ENCODE measurements around the gene LPCAT2.

The LPCAT2 gene

GRCh38 chr16:55555436-55555835 is 46.6 kb downstream of the LPCAT2 start:
- no peak for DNase-seq (ENCODE audit: low spot score)

DNA sequence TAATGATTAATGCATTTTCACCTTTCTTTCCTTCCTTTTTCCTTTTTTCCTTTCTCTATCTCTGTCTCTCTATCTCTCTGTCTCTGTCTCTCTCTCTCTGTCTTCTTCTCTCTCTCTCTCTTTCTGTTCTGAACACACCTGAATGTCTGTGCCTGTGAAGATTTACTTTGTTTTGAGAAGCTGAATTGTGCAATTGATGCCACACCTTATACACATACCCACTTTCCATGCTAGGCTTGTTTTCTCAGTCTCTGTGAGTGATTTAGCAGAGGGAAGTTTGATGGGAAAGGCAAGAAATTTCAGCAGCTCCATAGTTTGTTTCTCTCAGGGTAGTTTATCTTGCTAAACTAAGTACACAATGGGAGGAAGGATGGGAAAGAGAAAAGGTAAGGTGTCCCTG is 48.3 kb downstream of the LPCAT2 start:
- DNase-seq (ENCODE audit: low spot score): no peak

- no peak for DNase-seq (ENCODE audit: low spot score)
These were observed 50.4 kb downstream of the LPCAT2 start for GRCh38 chr16:55559233-55559632.

GRCh38 chr16:55559933-55560516 is 51.2 kb downstream of the LPCAT2 start:
- DNase-seq (ENCODE audit: low spot score): no peak

DNA sequence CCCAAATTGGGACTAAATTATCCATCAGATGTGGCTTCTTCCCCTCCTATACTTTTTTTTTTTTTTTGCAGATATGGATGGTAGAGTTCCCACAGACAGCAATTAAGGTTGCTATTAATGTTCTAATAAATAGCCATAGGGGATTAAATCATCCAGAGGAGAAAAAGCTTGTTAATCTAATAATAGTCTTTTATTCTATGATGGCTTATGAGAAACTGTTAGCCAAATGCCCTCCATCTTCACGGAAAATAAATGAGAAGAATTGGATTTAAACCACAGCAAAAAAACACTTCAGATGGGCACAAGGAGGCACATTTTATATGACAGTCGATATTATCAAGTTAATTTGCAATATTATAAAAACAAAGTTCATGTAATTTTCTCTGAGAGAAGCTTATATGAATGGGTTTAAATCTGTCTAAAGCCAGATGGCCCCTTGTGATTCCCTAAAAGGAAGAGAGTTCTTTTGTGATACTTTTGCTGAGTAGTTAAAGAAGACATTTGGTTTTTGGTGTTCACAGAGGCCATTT is 52.5 kb downstream of the LPCAT2 start:
- DNase-seq (ENCODE audit: low spot score): no peak

DNA sequence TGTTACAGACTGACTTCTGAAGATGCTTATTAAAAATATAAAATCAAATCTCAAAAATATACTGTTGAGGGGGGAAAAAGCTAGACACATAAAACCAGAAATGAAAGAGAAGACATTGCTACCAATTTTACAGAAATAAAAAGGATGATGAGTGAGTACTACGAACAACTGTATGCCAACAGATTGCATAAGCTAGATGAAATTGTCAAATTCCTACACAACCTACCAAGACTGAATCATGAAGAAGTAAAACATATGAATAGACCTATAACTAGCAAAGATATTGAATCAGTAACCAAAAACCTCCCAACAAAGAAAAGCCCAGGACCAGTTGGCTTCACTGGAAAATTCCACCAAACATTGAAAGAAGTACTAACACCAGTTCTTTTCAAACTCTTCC is 54.1 kb downstream of the LPCAT2 start:
- DNase-seq (ENCODE audit: low spot score): no peak

GRCh38 chr16:55563797-55564196 is 54.9 kb downstream of the LPCAT2 start:
- DNase-seq (ENCODE audit: low spot score): no peak

GRCh38 chr16:55565086-55565485 is 56.2 kb downstream of the LPCAT2 start:
- DNase-seq (ENCODE audit: low spot score): no peak

DNA sequence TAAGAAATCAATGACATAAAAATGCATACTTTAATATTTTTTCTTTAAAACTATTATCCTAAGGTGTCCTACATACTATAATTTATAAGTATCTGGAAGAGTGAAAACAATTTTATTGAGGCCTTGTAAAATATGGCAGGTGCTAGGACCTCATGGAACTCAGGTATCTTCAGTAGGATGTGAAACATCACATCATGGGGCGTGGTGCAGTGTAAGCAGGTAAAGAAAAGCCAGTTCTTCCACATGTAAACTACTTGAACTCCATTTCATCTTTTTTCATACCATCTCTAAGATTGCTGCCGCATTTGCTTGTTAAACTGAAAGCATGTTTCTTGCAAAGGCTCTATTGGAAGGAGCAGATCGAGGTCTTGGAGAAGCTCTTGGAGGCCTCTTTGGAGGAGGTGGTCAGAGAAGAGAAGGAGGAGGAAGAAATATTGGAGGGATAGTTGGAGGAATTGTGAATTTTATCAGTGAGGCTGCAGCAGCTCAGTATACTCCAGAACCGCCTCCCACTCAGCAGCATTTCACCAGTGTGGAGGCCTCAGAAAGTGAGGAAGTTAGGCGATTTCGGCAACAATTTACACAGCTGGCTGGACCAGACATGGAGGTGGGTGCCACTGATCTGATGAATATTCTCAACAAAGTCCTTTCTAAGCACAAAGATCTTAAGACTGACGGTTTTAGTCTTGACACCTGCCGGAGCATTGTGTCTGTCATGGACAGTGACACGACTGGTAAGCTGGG is 57.7 kb downstream of the LPCAT2 start, which contains the start of gene CAPNS2:
TSS of gene CAPNS2 (plus strand) at position 253 of the 744 bp plus-strand sequence. CDS start at position 326, 73 bp downstream.
- no peak for DNase-seq (ENCODE audit: low spot score)

GRCh38 chr16:55567382-55567781 is 58.5 kb downstream of the LPCAT2 start:
- DNase-seq (ENCODE audit: low spot score): no peak

DNA sequence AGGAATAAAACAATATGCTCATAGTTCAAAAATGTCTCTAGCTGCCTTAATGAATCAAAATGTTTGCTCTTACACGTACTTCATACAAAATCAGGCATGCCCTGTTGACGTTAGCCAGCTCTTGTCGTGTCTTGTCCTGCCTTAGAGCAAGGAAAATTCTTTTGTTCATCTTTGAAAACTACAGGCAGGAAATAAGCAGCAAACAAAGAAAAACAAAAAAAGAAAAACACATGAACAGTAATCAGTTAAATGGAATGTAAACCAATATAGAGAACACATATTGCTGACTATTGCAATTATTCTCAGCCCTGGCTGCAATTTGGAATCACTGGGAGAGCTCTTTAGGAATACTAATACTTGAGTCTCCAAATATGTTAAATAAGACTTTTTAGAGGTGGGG is 59.3 kb downstream of the LPCAT2 start:
- no peak for DNase-seq (ENCODE audit: low spot score)

DNA sequence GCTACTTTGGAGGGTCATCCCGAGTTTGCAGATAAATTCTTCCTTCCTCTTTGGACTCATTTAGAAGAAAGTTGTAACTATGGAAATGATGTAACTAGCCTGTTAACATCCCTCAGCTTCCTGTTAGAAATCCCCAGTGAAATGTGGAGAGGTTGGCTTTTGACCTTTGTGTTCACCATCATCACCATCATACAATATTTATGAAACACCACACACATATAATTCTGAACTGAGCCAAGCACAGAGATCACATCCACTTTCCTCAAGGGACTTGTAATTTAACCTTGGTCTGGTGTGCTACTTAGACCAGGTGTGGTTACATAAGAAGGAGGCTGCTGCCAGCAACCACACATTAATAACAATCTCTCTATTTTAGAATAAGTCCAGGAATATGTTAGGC is 60.2 kb downstream of the LPCAT2 start:
- DNase-seq (ENCODE audit: low spot score): no peak

DNA sequence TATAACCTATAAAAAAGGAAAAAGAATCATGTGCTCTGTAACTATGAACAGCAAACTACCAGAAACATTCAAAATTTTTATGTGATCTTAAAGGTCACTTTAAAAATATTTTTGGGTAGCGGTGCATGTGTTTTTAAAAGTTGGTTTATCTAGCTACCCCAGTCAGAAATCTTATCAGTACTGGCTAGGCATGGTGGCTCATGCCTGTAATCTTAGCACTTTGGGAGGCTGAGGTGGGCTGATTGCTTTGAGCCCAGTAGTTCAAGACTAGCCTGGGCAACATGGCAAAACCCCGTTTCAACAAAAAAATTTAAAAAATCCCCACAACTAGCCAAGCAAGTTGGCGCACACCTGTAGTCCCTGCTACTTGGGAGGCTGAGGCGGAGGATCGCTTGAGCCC is 61.3 kb downstream of the LPCAT2 start:
- DNase-seq (ENCODE audit: low spot score): no peak

GRCh38 chr16:55571191-55571897 is 62.5 kb downstream of the LPCAT2 start:
- no peak for DNase-seq (ENCODE audit: low spot score)

- DNase-seq (ENCODE audit: low spot score): no peak
These were observed 63.6 kb downstream of the LPCAT2 start for GRCh38 chr16:55572439-55572838.

- DNase-seq (ENCODE audit: low spot score): no peak
These were observed 65.9 kb downstream of the LPCAT2 start for GRCh38 chr16:55574811-55575210.

- DNase-seq (ENCODE audit: low spot score): no peak
These were observed 66.6 kb downstream of the LPCAT2 start for GRCh38 chr16:55575496-55575895.

GRCh38 chr16:55576384-55576783 is 67.5 kb downstream of the LPCAT2 start:
- no peak for DNase-seq (ENCODE audit: low spot score)

DNA sequence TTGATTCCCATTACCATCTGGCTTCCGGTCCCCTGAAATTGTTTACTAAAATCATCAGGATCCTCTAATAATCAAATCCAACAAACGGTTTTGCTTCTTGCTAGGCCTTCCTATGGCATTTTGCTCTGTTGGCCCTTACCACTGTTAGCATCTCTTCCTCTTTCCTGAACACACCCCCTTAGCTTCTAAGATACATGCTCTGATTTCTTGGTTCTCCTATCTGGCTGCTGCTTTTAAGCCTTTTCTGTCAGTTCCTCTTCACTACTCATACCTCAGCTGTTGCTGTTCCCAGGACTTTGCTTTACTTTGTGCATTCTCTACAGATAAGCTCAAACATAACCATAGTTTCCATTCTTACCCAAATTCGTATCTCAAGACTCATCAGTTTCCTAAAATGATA is 69.0 kb downstream of the LPCAT2 start:
- peak; percentile 2 for DNase-seq (ENCODE audit: low spot score)

GRCh38 chr16:55585631-55586030 is 76.8 kb downstream of the LPCAT2 start:
- DNase-seq (ENCODE audit: low spot score): no peak

DNA sequence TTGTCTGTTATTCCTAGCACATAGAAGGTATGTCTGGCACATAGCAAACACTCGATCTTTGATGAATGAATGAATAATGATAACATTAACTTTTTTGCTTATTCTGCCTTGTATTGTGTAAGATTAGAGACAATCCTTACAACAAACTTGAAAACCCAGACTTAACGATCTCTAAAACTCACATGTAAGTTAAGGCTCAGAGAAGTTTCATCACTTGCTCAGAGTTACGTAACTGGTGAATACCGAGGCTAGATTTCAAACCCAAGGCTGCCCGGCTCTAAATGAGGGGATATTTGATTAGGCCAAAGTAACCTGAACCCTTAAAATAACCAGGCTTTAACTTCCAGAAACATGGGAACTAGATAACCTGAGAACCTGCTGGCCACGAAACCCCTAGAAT is 79.9 kb downstream of the LPCAT2 start:
- no peak for DNase-seq (ENCODE audit: low spot score)

- no peak for DNase-seq (ENCODE audit: low spot score)
These were observed 83.4 kb downstream of the LPCAT2 start for GRCh38 chr16:55592306-55592705.

DNA sequence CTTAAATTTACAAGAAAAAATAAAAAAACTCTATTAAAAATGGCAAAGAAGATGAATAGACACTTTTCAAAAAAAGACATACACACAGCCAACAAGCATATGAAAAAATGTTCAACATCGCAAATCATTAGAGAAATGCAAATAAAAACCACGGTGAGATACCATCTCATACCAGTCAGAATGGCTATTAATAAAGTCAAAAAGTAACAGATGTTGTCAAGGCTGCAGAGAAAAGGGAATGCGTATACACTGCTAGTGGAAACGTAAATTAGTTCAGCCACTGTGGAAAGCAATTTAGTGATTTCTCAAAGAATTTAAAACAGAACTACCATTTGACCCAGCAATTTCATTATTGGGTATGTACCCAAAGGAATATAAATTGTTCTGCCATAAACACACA is 89.1 kb downstream of the LPCAT2 start:
- DNase-seq (ENCODE audit: low spot score): no peak

Data from putamen (tissue), 1 donor.